Inferior parietal cortex (tissue), 1 donor: Measurements from ENCODE around the gene LILRA5.
"Not testable (repeated sequence)": the region's sequence is repeated elsewhere in the genome, so short reads cannot be mapped to it uniquely, and the experiment has no call there.

Source experiments
- DNase-seq: peaks from one replicate; pipeline ENCODE4 v3.0.0-alpha.2; 2016; ENCODE audit errors: extremely low spot score

The LILRA5 gene

GRCh38 chr19:54274516-54274915 lies 38.5 kb downstream of the LILRA5 start:
- DNase-seq = not testable (repeated sequence)

- DNase-seq = no peak
Observed at GRCh38 chr19:54273821-54274220, 39.1 kb downstream of the LILRA5 start.

- not testable (repeated sequence) for DNase-seq
Observed at GRCh38 chr19:54272181-54272580, 40.8 kb downstream of the LILRA5 start.

- not testable (repeated sequence) for DNase-seq
Observed at GRCh38 chr19:54271587-54271986, 41.4 kb downstream of the LILRA5 start.

GRCh38 chr19:54271106-54271505 lies 41.9 kb downstream of the LILRA5 start:
- no peak for DNase-seq

- DNase-seq = no peak
Observed at GRCh38 chr19:54268936-54269335, 44.0 kb downstream of the LILRA5 start.

GRCh38 chr19:54266133-54266532 lies 46.8 kb downstream of the LILRA5 start:
- peak; percentile 62 for DNase-seq

- DNase-seq = no peak
Observed at GRCh38 chr19:54262470-54262869, 50.5 kb downstream of the LILRA5 start.

GRCh38 chr19:54262066-54262465 lies 50.9 kb downstream of the LILRA5 start:
- no peak for DNase-seq

- DNase-seq = no peak
Observed at GRCh38 chr19:54257116-54257480, 55.9 kb downstream of the LILRA5 start, which contains the start of gene LILRB5. Gene LILRB5 (minus strand): TSS chr19:54257273. CDS start chr19:54257193, 80 bp downstream.
